MM.1S (cell line): ENCODE data around the gene MYRIP.

ENCODE experiments used
- DNase-seq: peaks from one replicate; pipeline ENCODE4 v3.0.0-alpha.2; 2015
- H2AFZ ChIP-seq: fragments of 300-600 bp; sonication (generic); 2 replicates; pipeline ENCODE4 v1.6.0; 2016; ENCODE audit warnings: antibody characterized with exemption, low read length
- H3F3A ChIP-seq: fragments of 300-600 bp; sonication (generic); 2 replicates; pipeline ENCODE4 v1.6.1; 2016; ENCODE audit warnings: mild to moderate bottlenecking, antibody characterized with exemption, low read length, moderate library complexity, mixed read lengths; ENCODE audit not compliant: insufficient read depth
- H3K27ac ChIP-seq: fragments of 300-600 bp; sonication (generic); 2 replicates; pipeline ENCODE4 v1.5.1; 2016; ENCODE audit warnings: mild to moderate bottlenecking, low read length
- H3K27me3 ChIP-seq: fragments of 300-600 bp; sonication (generic); replicated peaks from 2 replicates; pipeline ENCODE4 v1.6.0; 2016; ENCODE audit warnings: low read length; ENCODE audit not compliant: insufficient read depth
- H3K36me3 ChIP-seq: fragments of 300-600 bp; sonication (generic); replicated peaks from 2 replicates; pipeline ENCODE4 v1.6.1; 2016; ENCODE audit warnings: mild to moderate bottlenecking, low read length, mixed read lengths; ENCODE audit not compliant: insufficient read depth
- H3K4me1 ChIP-seq: fragments of 300-600 bp; sonication (generic); 2 replicates; pipeline ENCODE4 v1.6.1; 2016; ENCODE audit warnings: low read length, mixed read lengths
- H3K4me2 ChIP-seq: fragments of 300-600 bp; sonication (generic); 2 replicates; pipeline ENCODE4 v1.6.0; 2016; ENCODE audit warnings: low read depth, low read length
- H3K4me3 ChIP-seq: fragments of 300-600 bp; sonication (generic); 2 replicates; pipeline ENCODE4 v1.5.1; 2016; ENCODE audit warnings: low read length, mixed read lengths
- H3K79me2 ChIP-seq: fragments of 300-600 bp; sonication (generic); 2 replicates; pipeline ENCODE4 v1.6.1; 2016; ENCODE audit warnings: mixed run types, low read length, mixed read lengths
- H3K9ac ChIP-seq: fragments of 300-600 bp; sonication (generic); 2 replicates; pipeline ENCODE4 v1.6.1; 2016; ENCODE audit warnings: low read length, mixed read lengths
- H3K9me2 ChIP-seq: fragments of 300-600 bp; sonication (generic); replicated peaks from 2 replicates; pipeline ENCODE4 v1.6.1; 2016; ENCODE audit warnings: mild to moderate bottlenecking, low read length, mixed read lengths; ENCODE audit not compliant: insufficient read depth
- H3K9me3 ChIP-seq: fragments of 300-600 bp; sonication (generic); replicated peaks from 2 replicates; pipeline ENCODE4 v1.6.1; 2016; ENCODE audit warnings: mild to moderate bottlenecking, low read length, mixed read lengths; ENCODE audit not compliant: insufficient read depth
- H4K20me1 ChIP-seq: fragments of 300-600 bp; sonication (generic); 2 replicates; pipeline ENCODE4 v1.6.1; 2016; ENCODE audit warnings: mild to moderate bottlenecking, low read length, moderate library complexity, mixed read lengths; ENCODE audit not compliant: insufficient read depth
- EZH2 ChIP-seq: fragments of 300-600 bp; sonication (generic); optimal IDR thresholded peaks from 2 replicates; pipeline ENCODE3; 2017; ENCODE audit warnings: low read depth, mild to moderate bottlenecking, antibody characterized with exemption, low read length, mixed read lengths
- EZH2phosphoT487 ChIP-seq: fragments of 300-600 bp; sonication (generic); IDR thresholded peaks from 2 replicates; pipeline ENCODE4 v1.6.1; 2018; ENCODE audit warnings: antibody characterized with exemption, low read length
- TF ChIP-seq, protein P1 (sequence below): fragments of 300-600 bp; sonication (generic); IDR thresholded peaks from 2 replicates; pipeline ENCODE4 v1.5.1; 2016; ENCODE audit warnings: antibody characterized with exemption, low read length, mixed read lengths

The MYRIP gene

DNA sequence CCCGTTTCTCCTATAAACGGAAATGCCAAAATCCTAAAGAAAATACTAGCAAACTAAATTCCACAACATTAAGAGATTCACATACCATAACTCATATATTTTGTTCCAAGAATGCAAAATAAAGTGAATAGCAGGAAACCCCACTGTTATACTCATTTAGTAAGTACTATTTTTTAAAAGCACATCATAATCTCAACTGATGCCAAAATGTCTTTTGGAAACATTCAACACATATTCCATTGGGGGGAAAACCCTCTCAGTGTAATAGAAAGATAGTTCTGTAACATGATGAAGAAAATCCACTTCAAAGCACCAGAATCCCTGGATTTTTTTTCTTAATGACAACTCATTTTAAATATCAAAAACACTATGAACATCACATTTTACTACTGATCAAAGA is 407.1 kb downstream of the MYRIP start:
- no peak for DNase-seq
- Histone ChIP-seq H3F3A (no peaks in the 10 kb centered on the region), H3K9ac (no peak overlapping the region), H3K4me3 (no peak overlapping the region), H4K20me1 (no peaks in the 10 kb centered on the region), H3K79me2 (no peaks in the 10 kb centered on the region), H3K4me1 (no peaks in the 10 kb centered on the region), H3K27ac (no peak overlapping the region), H3K4me2 (no peak overlapping the region), H3K9me2 (no peaks in the 10 kb centered on the region), H3K9me3 (no peaks in the 10 kb centered on the region), H3K27me3 (no peaks in the 10 kb centered on the region), H3K36me3 (no peaks in the 10 kb centered on the region), H2AFZ (no peak overlapping the region)
- TF ChIP-seq EZH2: no peak
- TF ChIP-seq, protein P1, sequence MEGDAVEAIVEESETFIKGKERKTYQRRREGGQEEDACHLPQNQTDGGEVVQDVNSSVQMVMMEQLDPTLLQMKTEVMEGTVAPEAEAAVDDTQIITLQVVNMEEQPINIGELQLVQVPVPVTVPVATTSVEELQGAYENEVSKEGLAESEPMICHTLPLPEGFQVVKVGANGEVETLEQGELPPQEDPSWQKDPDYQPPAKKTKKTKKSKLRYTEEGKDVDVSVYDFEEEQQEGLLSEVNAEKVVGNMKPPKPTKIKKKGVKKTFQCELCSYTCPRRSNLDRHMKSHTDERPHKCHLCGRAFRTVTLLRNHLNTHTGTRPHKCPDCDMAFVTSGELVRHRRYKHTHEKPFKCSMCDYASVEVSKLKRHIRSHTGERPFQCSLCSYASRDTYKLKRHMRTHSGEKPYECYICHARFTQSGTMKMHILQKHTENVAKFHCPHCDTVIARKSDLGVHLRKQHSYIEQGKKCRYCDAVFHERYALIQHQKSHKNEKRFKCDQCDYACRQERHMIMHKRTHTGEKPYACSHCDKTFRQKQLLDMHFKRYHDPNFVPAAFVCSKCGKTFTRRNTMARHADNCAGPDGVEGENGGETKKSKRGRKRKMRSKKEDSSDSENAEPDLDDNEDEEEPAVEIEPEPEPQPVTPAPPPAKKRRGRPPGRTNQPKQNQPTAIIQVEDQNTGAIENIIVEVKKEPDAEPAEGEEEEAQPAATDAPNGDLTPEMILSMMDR: no peak
- TF ChIP-seq EZH2phosphoT487: no peak

DNA sequence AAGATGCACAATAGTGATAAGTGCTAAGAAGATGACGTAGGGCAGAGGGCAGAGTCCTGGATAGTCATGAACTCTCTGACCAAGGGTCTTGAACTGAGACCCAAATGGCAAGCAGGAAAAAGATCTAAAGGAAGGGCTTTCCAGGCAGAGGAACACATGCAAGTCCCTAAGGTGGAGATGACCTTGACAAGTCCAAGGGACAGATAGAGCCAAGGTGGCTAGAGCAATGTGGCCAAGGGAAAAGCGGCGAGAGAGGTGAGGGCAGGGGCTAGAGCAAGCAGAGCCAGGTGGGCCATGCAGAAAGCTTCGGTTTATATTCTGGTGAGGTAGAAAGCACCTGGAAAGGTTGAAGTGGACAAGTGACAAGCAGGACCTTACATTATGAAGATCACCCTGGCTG is 414.4 kb downstream of the MYRIP start:
- Histone ChIP-seq H3K4me1 (no peaks in the 10 kb centered on the region), H3K9me3 (no peaks in the 10 kb centered on the region), H4K20me1 (no peaks in the 10 kb centered on the region), H2AFZ (no peak overlapping the region), H3K36me3 (no peaks in the 10 kb centered on the region), H3K4me2 (no peak overlapping the region), H3K4me3 (no peak overlapping the region), H3F3A (no peaks in the 10 kb centered on the region), H3K27ac (no peak overlapping the region), H3K79me2 (no peaks in the 10 kb centered on the region), H3K9ac (no peak overlapping the region), H3K27me3 (no peaks in the 10 kb centered on the region), H3K9me2 (no peaks in the 10 kb centered on the region)
- no peak for DNase-seq
- TF ChIP-seq EZH2phosphoT487: no peak
- TF ChIP-seq EZH2: no peak
- TF ChIP-seq, protein P1: no peak

DNA sequence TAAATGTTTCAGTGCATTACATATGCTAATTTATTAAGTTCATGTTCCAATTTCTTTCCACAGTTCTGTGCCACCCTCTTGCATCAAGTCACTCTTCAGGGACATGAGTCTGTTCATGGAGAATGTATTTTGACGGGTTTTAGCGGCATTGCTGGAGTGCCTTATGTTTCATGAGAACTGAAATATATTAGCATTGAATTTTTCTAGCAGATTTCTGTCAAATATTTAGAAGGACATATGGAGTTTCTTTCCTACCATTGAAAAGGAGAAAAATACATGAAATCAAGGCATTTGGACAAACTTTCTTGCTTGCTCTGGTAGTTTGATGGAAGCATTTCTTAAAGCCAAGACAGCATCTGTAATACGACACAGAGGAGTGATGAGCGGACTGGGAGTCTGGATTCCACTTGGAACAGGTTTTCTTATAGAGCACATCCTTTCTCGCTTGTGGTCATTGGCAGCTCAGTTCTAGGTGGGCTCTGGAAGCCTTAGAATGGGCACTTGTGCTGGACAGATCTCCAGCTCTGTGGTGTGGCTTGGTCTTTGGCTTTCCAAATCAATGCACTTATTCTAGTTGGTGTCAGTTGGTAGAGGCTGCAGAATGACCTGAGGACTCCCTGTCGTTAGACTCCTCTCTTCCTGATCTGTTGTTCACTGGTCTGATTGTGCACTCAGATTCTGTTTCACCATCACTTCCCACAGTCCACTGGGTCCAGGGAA is 415.5 kb downstream of the MYRIP start:
- Histone ChIP-seq H3K27me3 (no peaks in the 10 kb centered on the region), H3K4me2 (no peak overlapping the region), H3K36me3 (no peaks in the 10 kb centered on the region), H3K9me2 (no peaks in the 10 kb centered on the region), H3K27ac (no peak overlapping the region), H3K79me2 (no peaks in the 10 kb centered on the region), H3K4me1 (no peaks in the 10 kb centered on the region), H4K20me1 (no peaks in the 10 kb centered on the region), H3K9me3 (no peaks in the 10 kb centered on the region), H3K4me3 (no peak overlapping the region), H3F3A (no peaks in the 10 kb centered on the region), H2AFZ (no peak overlapping the region), H3K9ac (no peak overlapping the region)
- TF ChIP-seq, protein P1: no peak
- TF ChIP-seq EZH2phosphoT487 (no peak), EZH2 (no peak)
- DNase-seq: no peak
